Esophagus squamous epithelium (tissue), 4 donors: ENCODE results near the gene B3GNT3.

ENCODE experiments used
- POLR2A ChIP-seq, 4 donors: fragments of 450-650 bp; IDR thresholded peaks; one replicate each; pipeline ENCODE4 v1.6.1; 2017; ENCODE audit warnings: antibody characterized with exemption in 4 of 4, mild to moderate bottlenecking in 4 of 4, moderate library complexity in 3 of 4
- TF ChIP-seq, protein P1 (sequence below), 6 experiments: fragments of 450-650 bp in 4 of 6; fragments of 200-600 bp in 2 of 6; sonication (generic) in 2 of 6; IDR thresholded peaks; one replicate each; pipeline ENCODE4 v1.5.1; 2016 to 2019; ENCODE audit warnings: antibody characterized with exemption in 6 of 6, mild to moderate bottlenecking in 4 of 6, moderate library complexity in 4 of 6

DNA sequence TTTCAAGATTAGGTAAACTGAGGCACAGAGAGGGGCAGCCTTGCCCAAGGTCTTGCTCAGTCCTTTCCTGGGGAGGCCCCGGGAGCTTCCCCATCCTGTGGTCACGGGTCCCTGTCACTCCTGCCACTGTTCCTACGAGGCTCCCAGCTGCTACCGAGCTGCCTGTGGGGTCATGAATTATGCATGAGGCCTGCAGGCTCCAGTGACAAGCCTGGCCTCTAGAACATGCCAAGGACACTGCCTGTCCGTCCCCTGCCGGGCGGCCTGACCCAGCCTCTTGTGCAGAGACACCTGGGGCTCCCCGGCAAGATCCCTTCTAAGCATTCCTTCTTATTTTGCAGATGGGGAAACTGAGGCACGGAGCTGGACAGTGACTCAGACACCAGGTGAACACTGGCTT is 41.0 kb upstream of the B3GNT3 start:
- TF ChIP-seq, protein P1, sequence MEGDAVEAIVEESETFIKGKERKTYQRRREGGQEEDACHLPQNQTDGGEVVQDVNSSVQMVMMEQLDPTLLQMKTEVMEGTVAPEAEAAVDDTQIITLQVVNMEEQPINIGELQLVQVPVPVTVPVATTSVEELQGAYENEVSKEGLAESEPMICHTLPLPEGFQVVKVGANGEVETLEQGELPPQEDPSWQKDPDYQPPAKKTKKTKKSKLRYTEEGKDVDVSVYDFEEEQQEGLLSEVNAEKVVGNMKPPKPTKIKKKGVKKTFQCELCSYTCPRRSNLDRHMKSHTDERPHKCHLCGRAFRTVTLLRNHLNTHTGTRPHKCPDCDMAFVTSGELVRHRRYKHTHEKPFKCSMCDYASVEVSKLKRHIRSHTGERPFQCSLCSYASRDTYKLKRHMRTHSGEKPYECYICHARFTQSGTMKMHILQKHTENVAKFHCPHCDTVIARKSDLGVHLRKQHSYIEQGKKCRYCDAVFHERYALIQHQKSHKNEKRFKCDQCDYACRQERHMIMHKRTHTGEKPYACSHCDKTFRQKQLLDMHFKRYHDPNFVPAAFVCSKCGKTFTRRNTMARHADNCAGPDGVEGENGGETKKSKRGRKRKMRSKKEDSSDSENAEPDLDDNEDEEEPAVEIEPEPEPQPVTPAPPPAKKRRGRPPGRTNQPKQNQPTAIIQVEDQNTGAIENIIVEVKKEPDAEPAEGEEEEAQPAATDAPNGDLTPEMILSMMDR (IDR thresholded peaks at IDR 0.05): no peak
- no peak for TF ChIP-seq POLR2A (IDR thresholded peaks at IDR 0.05)
